Activated naive CD4-positive, alpha-beta T cell treated with anti-CD3 and anti-CD28 coated beads, Interleukin-2, amount 50 U/mL, for 72 hours (primary cell): ENCODE data around the gene NEIL1. TPM values are rescaled to one million over a fixed set of nuclear protein-coding genes. Genes with fewer than 3 reads are reported as not detected.
A peak's percentile ranks its signal among the peaks of the same experiment; 100 is the strongest.
"Not testable (repeated sequence)": the region's sequence is repeated elsewhere in the genome, so short reads cannot be mapped to it uniquely, and the experiment has no call there.

Experiments
- ATAC-seq, 2 donors: fragments of 150-1000 bp; cut with Tn5 transposase; 2 replicates each; pipeline ENCODE4 v1.10.0; 2021; ENCODE audit warnings: mild to moderate bottlenecking in 2 of 2, moderate library complexity in 2 of 2
- DNase-seq, 2 donors: peaks; one replicate each; pipeline ENCODE4 v3.0.0; 2021 to 2022; ENCODE audit warnings: low spot score in 2 of 2
- H3K27ac Mint-ChIP-seq, 2 donors: one replicate each; pipeline ENCODE4 v1.8.0; 2022; ENCODE audit warnings: mild to moderate bottlenecking in 2 of 2, mixed read lengths in 2 of 2
- H3K36me3 Mint-ChIP-seq, 2 donors: one replicate each; pipeline ENCODE4 v1.8.0; 2022; ENCODE audit warnings: mixed read lengths in 2 of 2
- H3K9me3 Mint-ChIP-seq, 2 donors: one replicate each; pipeline ENCODE4 v1.8.0; 2022; ENCODE audit warnings: mixed read lengths in 2 of 2
- total RNA-seq, 2 donors: library from RNA; stranded (reverse); gene quantifications; one replicate each; pipeline ENCODE4 v1.2.3, GENCODE V29; 2022

Gene NEIL1
- total RNA-seq, 2 donors from 2014 or later, result 9.4 to 20.4 TPM

- ATAC-seq, result no peak
- Mint-ChIP-seq H3K27ac (peak overlapping the region; percentile 22 to 30), H3K36me3 (no peaks in the 10 kb centered on the region), H3K9me3 (no peaks in the 10 kb centered on the region)
- DNase-seq, result peak in 1 of 2 donors; percentile 53
Observed at GRCh38 chr15:75361361-75361988, 14.6 kb downstream of the NEIL1 start.

- DNase-seq (peak in 1 of 2 donors; percentile 51), ATAC-seq (no peak)
- H3K9me3 Mint-ChIP-seq, result no peaks in the 10 kb centered on the region
- H3K27ac Mint-ChIP-seq, result no peak overlapping the region
- H3K36me3 Mint-ChIP-seq, result no peaks in the 10 kb centered on the region
Observed at GRCh38 chr15:75361989-75362641, 15.3 kb downstream of the NEIL1 start.

DNA sequence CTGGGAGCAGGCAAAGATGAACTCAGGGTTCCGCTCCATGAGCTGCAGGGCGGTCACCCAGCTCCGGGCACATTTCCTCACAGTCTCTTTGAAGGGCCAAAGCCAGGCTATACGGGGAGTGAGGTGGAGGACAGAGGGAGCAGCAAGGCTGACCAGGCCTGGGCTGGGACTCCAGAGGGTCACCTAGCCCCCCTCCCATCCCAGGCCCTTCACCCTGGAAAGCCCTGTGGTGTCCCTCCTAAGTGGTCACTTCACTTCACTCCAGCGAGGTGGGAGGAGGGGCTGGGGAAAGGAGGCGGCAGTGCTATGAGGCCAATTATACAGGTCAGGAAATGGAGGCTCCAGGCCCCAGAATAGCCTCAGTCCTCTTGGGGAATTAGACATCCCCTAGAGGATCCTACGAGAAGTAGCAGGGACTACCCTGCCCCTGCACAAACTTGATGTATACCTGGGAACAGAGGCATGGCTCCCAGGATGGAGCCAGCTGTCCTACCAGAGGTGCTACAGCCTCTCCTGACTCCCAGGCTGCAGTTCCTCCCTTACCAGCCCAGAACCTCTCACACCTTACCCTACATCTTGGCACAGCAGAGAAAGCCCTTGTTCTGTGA is 15.9 kb downstream of the NEIL1 start:
- Mint-ChIP-seq H3K36me3 (no peaks in the 10 kb centered on the region), H3K27ac (peak overlapping the region; percentile 44), H3K9me3 (no peaks in the 10 kb centered on the region)
- ATAC-seq, result no peak
- DNase-seq, result peak in 1 of 2 donors; percentile 33

GRCh38 chr15:75363786-75364185 is 16.9 kb downstream of the NEIL1 start:
- ATAC-seq, result no peak
- DNase-seq, result no peak
- no peaks in the 10 kb centered on the region for H3K9me3 Mint-ChIP-seq
- H3K36me3 Mint-ChIP-seq, result peaks cover 0 to 3% of the 10 kb centered on the region in 2 donors
- H3K27ac Mint-ChIP-seq, result peak overlapping the region; percentile 13 to 44

GRCh38 chr15:75364881-75365280 is 18.0 kb downstream of the NEIL1 start:
- H3K27ac Mint-ChIP-seq, result peak overlapping the region in 1 of 2 donors; percentile 47
- no peaks in the 10 kb centered on the region for H3K9me3 Mint-ChIP-seq
- H3K36me3 Mint-ChIP-seq, result peaks cover 0 to 14% of the 10 kb centered on the region in 2 donors

GRCh38 chr15:75366163-75366562 is 19.3 kb downstream of the NEIL1 start:
- DNase-seq, result no peak

More at GRCh38 chr15:75364881-75365280, 18.0 kb downstream of the NEIL1 start:
- DNase-seq (peak in 1 of 2 donors; percentile 20), ATAC-seq (no peak)

GRCh38 chr15:75367006-75367405 is 20.2 kb downstream of the NEIL1 start:
- no peaks in the 10 kb centered on the region for H3K9me3 Mint-ChIP-seq
- ATAC-seq, result no peak
- peak overlapping the region; percentile 55 to 95 for H3K27ac Mint-ChIP-seq
- peaks cover 0 to 16% of the 10 kb centered on the region in 2 donors for H3K36me3 Mint-ChIP-seq
- no peak for DNase-seq

More at GRCh38 chr15:75366163-75366562, 19.3 kb downstream of the NEIL1 start:
- no peak for ATAC-seq
- H3K9me3 Mint-ChIP-seq, result no peaks in the 10 kb centered on the region
- H3K27ac Mint-ChIP-seq, result peak overlapping the region; percentile 9 to 95
- H3K36me3 Mint-ChIP-seq, result peaks cover 0 to 16% of the 10 kb centered on the region in 2 donors

DNA sequence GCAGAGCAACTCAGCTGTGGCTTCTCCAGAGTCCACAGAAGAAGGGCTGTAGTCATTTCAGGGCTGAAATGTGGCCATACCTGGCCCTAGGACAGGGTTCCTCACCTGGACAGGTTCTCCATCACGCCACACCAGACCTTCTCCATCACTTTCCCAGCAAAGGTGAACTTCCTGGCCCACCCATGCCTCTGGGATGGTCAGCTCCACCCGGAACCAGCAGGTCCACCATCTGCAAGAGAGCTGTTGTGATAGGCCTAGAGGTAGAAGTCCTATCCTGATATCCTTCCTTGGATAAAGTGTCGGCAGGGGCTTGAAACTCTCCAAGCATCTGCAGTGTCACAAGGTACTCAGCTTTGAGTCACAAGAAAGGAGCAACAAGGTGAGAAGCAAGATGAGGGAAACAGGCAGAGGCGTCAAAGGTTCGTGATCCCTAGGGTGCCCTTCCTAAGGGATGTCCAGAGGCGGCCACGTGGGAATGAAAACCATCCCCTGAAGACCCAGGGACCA is 20.6 kb downstream of the NEIL1 start:
- Mint-ChIP-seq H3K27ac (peak overlapping the region in 1 of 2 donors; percentile 95), H3K36me3 (peaks cover 0 to 16% of the 10 kb centered on the region in 2 donors), H3K9me3 (no peaks in the 10 kb centered on the region)
- ATAC-seq (no peak), DNase-seq (no peak)

DNA sequence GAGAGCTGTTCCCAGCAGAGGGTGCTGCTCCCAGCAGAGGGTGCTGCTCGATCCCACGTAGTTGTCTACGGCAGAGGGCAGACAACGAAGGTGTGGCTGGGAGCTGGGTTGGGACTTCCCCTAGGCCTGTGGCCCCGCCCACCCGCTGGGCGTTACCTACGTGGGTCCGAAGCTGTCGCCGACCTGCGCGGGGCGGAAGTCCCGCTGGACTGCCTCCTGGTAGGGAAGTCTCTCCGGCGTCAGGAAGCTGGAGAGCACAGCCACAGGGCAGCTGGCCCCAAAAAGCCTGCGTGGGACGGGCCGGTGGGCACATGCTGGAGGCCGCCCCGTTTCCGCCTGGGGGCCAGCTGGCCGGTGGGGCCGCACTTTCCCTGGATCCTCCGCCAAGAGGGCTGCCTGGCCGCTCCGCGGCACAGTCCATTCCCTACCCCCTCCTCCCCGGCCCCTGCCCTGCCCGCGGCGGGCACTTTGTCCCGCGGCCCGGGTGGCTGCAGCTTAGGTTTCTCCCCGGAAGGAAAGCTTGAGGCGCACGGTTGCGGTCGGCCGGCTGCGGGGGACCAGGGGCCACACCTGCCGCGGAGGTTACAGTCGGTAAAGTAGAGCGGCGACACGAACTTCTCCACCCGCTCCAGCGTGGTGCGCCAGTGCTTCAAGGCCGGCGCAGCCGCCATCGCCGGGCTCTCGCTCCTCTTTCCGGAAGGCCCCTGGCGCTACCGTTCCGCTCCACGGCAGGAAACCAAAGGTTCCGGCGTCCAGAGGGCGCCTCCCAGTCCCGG is 21.3 kb downstream of the NEIL1 start, which contains the start of gene MAN2C1:
Gene MAN2C1, minus strand, starts transcription at position 695 of the 776 bp plus-strand sequence. Its CDS starts 24 bp downstream, at position 671.
- ATAC-seq (peak; percentile 93 to 95), DNase-seq (peak; percentile 93 to 95)
- Mint-ChIP-seq H3K9me3 (no peaks in the 10 kb centered on the region), H3K27ac (peak within 1 kb of the TSS; percentile 95), H3K36me3 (peaks cover 0 to 16% of the 10 kb centered on the region in 2 donors)

- DNase-seq (no peak), ATAC-seq (peak in 1 of 2 donors; percentile 0)
- Mint-ChIP-seq H3K36me3 (peaks cover 0 to 16% of the 10 kb centered on the region in 2 donors), H3K27ac (peak overlapping the region; percentile 95), H3K9me3 (no peaks in the 10 kb centered on the region)
Observed at GRCh38 chr15:75368689-75369239, 21.9 kb downstream of the NEIL1 start.

- H3K36me3 Mint-ChIP-seq, result peaks cover 7 to 23% of the 10 kb centered on the region in 2 donors
- H3K9me3 Mint-ChIP-seq, result no peaks in the 10 kb centered on the region
- ATAC-seq (no peak), DNase-seq (no peak)
- peak overlapping the region; percentile 52 to 95 for H3K27ac Mint-ChIP-seq
Observed at GRCh38 chr15:75369897-75370581, 23.2 kb downstream of the NEIL1 start.

DNA sequence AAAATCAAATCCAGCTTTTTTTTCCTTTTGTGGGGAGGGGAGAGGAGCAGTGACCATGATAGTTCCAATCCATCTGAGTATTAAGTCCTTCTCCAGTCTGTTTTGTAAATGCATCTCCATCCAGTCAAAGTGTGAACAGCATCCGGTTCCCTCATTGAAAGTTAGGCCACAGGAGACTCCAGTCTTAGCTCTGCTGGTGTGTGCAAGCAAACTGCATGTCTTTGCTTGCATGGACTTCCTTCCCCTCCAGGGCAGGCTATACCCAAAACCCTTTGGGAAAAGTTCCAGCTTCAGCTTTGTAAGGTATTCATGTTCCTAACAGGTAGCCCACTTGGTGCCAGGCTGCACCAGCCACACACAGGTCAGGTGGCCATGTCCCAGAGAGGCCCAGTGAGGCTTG is 24.6 kb downstream of the NEIL1 start:
- ATAC-seq (no peak), DNase-seq (no peak)
- Mint-ChIP-seq H3K9me3 (no peaks in the 10 kb centered on the region), H3K27ac (peak overlapping the region; percentile 36 to 67), H3K36me3 (peaks cover 13 to 37% of the 10 kb centered on the region in 2 donors)

DNA sequence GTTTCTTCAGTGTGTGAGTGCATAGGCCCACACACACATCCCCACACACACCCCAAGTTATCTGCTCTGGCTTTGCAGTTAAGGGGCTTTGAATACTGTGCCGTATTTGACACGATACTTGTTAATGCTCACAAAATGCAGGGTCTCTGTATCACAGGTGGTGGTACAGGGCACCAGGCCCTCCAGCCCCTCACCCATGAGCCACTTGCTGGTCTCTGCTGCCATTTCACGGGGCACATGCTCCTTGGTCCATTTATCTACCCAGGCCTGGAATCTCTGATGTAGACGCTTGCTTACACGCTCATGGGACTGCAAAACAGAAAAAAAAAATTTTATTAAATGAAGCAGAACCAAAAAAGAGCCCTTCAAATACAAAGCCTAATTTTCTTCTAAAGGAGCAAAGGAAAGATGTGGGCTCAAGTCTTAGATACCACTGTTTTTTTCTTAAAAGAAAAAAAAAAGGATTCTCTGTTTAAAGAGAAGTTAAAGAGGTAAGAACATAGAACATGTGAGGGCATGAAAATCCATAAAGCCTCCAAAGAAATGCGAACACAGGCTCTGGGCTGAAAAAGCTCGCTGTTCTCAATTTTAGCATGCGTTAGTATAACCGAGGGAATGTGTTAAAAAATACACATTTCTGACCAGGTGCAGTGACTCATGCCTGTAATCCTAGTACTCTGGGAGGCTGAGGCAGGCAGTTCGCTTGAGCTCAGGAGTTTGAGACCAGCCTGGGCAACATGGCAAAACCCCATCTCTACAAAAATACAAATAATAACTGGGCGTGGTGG is 25.3 kb downstream of the NEIL1 start:
- DNase-seq, result no peak
- H3K9me3 Mint-ChIP-seq, result no peaks in the 10 kb centered on the region
- no peak for ATAC-seq
- H3K36me3 Mint-ChIP-seq, result peaks cover 13 to 37% of the 10 kb centered on the region in 2 donors
- peak overlapping the region; percentile 36 to 67 for H3K27ac Mint-ChIP-seq

DNA sequence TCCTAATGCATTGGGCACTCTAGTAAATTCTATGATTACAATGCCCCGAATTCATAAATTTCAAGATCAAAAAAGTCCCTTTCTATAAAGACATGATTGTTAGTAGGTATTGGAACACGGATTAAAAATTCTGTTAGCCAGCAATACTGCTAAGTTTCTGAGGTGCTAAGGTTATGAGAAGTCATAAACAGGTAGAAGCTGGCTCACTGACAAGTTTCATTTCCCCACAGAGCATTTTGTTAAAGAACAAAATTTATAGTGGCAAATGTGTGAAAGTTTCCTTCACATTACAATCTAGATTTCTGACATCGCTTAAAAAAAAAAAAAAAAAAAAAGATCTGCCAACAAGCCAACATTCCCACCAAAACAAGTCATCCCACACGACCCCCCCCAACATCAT is 33.9 kb downstream of the NEIL1 start:
- Mint-ChIP-seq H3K9me3 (no peaks in the 10 kb centered on the region), H3K36me3 (peaks cover 17 to 20% of the 10 kb centered on the region in 2 donors), H3K27ac (peak overlapping the region; percentile 23 to 24)
- DNase-seq (no peak), ATAC-seq (no peak)

DNA sequence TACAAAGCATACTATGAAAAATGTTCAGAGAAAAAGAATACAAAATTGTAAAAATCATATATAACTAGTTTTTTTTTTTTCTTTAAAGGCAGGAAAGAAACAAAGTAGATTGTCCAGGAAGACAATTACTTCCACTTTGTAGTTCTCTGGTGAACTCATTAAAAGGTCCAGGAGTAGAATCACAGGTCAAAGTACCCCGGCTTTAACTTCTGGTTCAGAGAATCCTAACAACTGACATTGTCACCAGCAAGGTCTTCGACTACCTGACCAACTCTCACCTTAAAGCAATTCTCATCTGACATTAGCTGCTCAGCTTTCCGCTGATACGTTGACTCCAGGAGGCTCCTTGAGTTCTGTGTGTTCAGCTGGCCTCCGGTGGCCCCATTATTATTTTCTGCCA is 37.1 kb downstream of the NEIL1 start:
- ATAC-seq, H3K27ac Mint-ChIP-seq, H3K9me3 Mint-ChIP-seq, DNase-seq: not testable (repeated sequence)
- H3K36me3 Mint-ChIP-seq, result peaks cover 17 to 18% of the 10 kb centered on the region in 2 donors
